ENCODE measurements around the gene C16orf90.

The C16orf90 gene

GRCh38 chr16:3495176-3495575, at the start of gene C16orf90:
Gene C16orf90, minus strand, starts transcription at chr16:3495489. Its CDS starts 68 bp downstream, at chr16:3495421.
- Histone ChIP-seq H3K9me2 (replicated peaks; ENCODE audit: insufficient read depth, low read length) (no peaks in the 10 kb centered on the region), H3K79me2 (ENCODE audit: low read length) (no peaks in the 10 kb centered on the region), H3K9ac (ENCODE audit: low read length) (no peak within 1 kb of the TSS), H3K4me1 (ENCODE audit: low read length) (no peaks in the 10 kb centered on the region), H4K20me1 (ENCODE audit: insufficient read depth, low read length) (no peaks in the 10 kb centered on the region), H3K4me3 (ENCODE audit: low read length) (no peak within 1 kb of the TSS), H3K36me3 (replicated peaks; ENCODE audit: insufficient read depth, low read length) (no peaks in the 10 kb centered on the region), H3K27ac (ENCODE audit: low read length) (no peak within 1 kb of the TSS), H2AFZ (ENCODE audit: low read length) (no peak within 1 kb of the TSS), H3K4me2 (ENCODE audit: low read depth, low read length) (no peak within 1 kb of the TSS), H3K9me3 (replicated peaks; ENCODE audit: insufficient read depth, low read length) (no peaks in the 10 kb centered on the region), H3K27me3 (replicated peaks; ENCODE audit: insufficient read depth, low read length) (no peaks in the 10 kb centered on the region), H3F3A (ENCODE audit: insufficient read depth, low read length) (no peaks in the 10 kb centered on the region)
- DNase-seq: no peak
- TF ChIP-seq EZH2phosphoT487 (IDR thresholded peaks at IDR 0.05; ENCODE audit: low read length) (no peak), CTCF (IDR thresholded peaks at IDR 0.05; ENCODE audit: low read length) (no peak), EZH2 (optimal IDR thresholded peaks at IDR 0.05; ENCODE audit: low read depth, low read length) (no peak)

GRCh38 chr16:3542601-3543373, 47.5 kb upstream of the C16orf90 start:
- Histone ChIP-seq H3K36me3 (replicated peaks; ENCODE audit: insufficient read depth, low read length) (no peaks in the 10 kb centered on the region), H3K4me1 (ENCODE audit: low read length) (no peaks in the 10 kb centered on the region), H3F3A (ENCODE audit: insufficient read depth, low read length) (no peaks in the 10 kb centered on the region), H3K79me2 (ENCODE audit: low read length) (no peaks in the 10 kb centered on the region), H2AFZ (ENCODE audit: low read length) (no peak overlapping the region), H3K9me3 (replicated peaks; ENCODE audit: insufficient read depth, low read length) (no peaks in the 10 kb centered on the region), H3K27ac (ENCODE audit: low read length) (no peak overlapping the region), H4K20me1 (ENCODE audit: insufficient read depth, low read length) (no peaks in the 10 kb centered on the region), H3K9ac (ENCODE audit: low read length) (no peak overlapping the region), H3K4me3 (ENCODE audit: low read length) (no peak overlapping the region), H3K27me3 (replicated peaks; ENCODE audit: insufficient read depth, low read length) (no peaks in the 10 kb centered on the region), H3K9me2 (replicated peaks; ENCODE audit: insufficient read depth, low read length) (no peaks in the 10 kb centered on the region), H3K4me2 (ENCODE audit: low read depth, low read length) (no peak overlapping the region)
- DNase-seq: no peak
- TF ChIP-seq EZH2phosphoT487 (IDR thresholded peaks at IDR 0.05; ENCODE audit: low read length) (no peak), EZH2 (optimal IDR thresholded peaks at IDR 0.05; ENCODE audit: low read depth, low read length) (no peak), CTCF (IDR thresholded peaks at IDR 0.05; ENCODE audit: low read length) (no peak)

GRCh38 chr16:3541527-3542155, 46.4 kb upstream of the C16orf90 start:
- no peaks in the 10 kb centered on the region for H3K4me1 ChIP-seq (ENCODE audit: low read length)
- no peak for TF ChIP-seq EZH2 (optimal IDR thresholded peaks at IDR 0.05; ENCODE audit: low read depth, low read length)
- no peak overlapping the region for H3K4me3 ChIP-seq (ENCODE audit: low read length)
- no peaks in the 10 kb centered on the region for H3K9me2 ChIP-seq (replicated peaks; ENCODE audit: insufficient read depth, low read length)
- no peaks in the 10 kb centered on the region for H3K27me3 ChIP-seq (replicated peaks; ENCODE audit: insufficient read depth, low read length)
- no peaks in the 10 kb centered on the region for H3F3A ChIP-seq (ENCODE audit: insufficient read depth, low read length)
- H3K4me2 ChIP-seq (ENCODE audit: low read depth, low read length): no peak overlapping the region
- no peaks in the 10 kb centered on the region for H3K79me2 ChIP-seq (ENCODE audit: low read length)
- no peak overlapping the region for H2AFZ ChIP-seq (ENCODE audit: low read length)
- no peak overlapping the region for H3K9ac ChIP-seq (ENCODE audit: low read length)
- no peaks in the 10 kb centered on the region for H3K9me3 ChIP-seq (replicated peaks; ENCODE audit: insufficient read depth, low read length)
- H3K36me3 ChIP-seq (replicated peaks; ENCODE audit: insufficient read depth, low read length): no peaks in the 10 kb centered on the region
- H4K20me1 ChIP-seq (ENCODE audit: insufficient read depth, low read length): no peaks in the 10 kb centered on the region
- DNase-seq: no peak
- H3K27ac ChIP-seq (ENCODE audit: low read length): no peak overlapping the region

- no peak for DNase-seq
- H3K9me3 ChIP-seq (replicated peaks; ENCODE audit: insufficient read depth, low read length): no peaks in the 10 kb centered on the region
- no peaks in the 10 kb centered on the region for H3K4me1 ChIP-seq (ENCODE audit: low read length)
- no peaks in the 10 kb centered on the region for H3F3A ChIP-seq (ENCODE audit: insufficient read depth, low read length)
- H3K4me3 ChIP-seq (ENCODE audit: low read length): no peak overlapping the region
- no peaks in the 10 kb centered on the region for H4K20me1 ChIP-seq (ENCODE audit: insufficient read depth, low read length)
- no peak overlapping the region for H2AFZ ChIP-seq (ENCODE audit: low read length)
- no peak overlapping the region for H3K9ac ChIP-seq (ENCODE audit: low read length)
- H3K36me3 ChIP-seq (replicated peaks; ENCODE audit: insufficient read depth, low read length): no peaks in the 10 kb centered on the region
- H3K79me2 ChIP-seq (ENCODE audit: low read length): no peaks in the 10 kb centered on the region
- H3K27ac ChIP-seq (ENCODE audit: low read length): no peak overlapping the region
- no peaks in the 10 kb centered on the region for H3K27me3 ChIP-seq (replicated peaks; ENCODE audit: insufficient read depth, low read length)
- no peaks in the 10 kb centered on the region for H3K9me2 ChIP-seq (replicated peaks; ENCODE audit: insufficient read depth, low read length)
- TF ChIP-seq CTCF (IDR thresholded peaks at IDR 0.05; ENCODE audit: low read length): no peak
- no peak for TF ChIP-seq EZH2phosphoT487 (IDR thresholded peaks at IDR 0.05; ENCODE audit: low read length)
- TF ChIP-seq EZH2 (optimal IDR thresholded peaks at IDR 0.05; ENCODE audit: low read depth, low read length): no peak
- no peak overlapping the region for H3K4me2 ChIP-seq (ENCODE audit: low read depth, low read length)
These were observed 42.9 kb upstream of the C16orf90 start for GRCh38 chr16:3538222-3538621.

All from MM.1S (cell line).